Raji (cell line): Measurements from ENCODE around the gene GATAD1.

Source experiments
- POLR2A ChIP-seq: IDR thresholded peaks from 2 replicates; pipeline ENCODE4 v1.6.1; 2011; ENCODE audit warnings: low read depth, low read length, control low read depth; ENCODE audit not compliant: insufficient read depth

GATAD1 gene, protein sequence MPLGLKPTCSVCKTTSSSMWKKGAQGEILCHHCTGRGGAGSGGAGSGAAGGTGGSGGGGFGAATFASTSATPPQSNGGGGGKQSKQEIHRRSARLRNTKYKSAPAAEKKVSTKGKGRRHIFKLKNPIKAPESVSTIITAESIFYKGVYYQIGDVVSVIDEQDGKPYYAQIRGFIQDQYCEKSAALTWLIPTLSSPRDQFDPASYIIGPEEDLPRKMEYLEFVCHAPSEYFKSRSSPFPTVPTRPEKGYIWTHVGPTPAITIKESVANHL

DNA sequence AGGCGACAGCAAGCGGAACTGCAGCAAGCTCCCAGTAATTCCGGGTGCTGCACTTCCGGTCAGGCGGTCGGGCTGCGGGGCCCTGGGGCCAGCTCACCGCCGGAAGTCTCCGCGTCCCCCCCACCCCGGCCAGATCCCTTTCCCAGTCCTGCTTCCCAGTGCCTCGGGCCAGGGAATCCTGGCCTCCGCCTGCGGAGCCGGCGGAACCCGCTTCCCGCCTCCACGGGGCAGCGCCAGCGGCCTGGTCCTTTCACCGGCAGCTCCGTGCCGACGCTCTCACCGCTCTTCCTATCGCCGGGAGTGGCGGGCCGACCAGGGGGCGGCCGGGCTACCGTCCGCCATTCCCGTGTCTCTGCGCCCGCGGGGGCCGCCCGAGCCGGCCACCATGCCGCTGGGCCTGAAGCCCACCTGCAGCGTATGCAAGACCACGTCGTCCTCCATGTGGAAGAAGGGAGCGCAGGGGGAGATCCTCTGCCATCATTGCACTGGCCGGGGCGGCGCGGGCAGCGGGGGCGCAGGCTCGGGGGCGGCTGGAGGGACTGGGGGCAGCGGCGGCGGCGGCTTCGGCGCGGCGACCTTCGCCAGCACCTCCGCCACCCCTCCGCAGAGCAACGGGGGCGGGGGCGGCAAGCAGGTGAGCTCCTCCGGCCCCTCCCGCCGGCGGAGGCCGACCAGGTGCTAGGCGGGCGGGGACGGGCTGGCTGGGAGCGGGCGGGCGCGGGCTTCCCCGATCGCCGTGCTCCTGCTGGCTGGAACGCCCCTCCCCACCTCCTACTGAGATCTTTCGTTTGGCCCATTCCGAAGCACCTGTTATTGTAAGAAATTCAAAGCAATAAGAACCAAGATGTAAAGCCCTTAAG, at the start of gene GATAD1:
Gene GATAD1, plus strand, starts transcription at position 138 of the 860 bp plus-strand sequence. Its CDS starts 248 bp downstream, at position 386.
- peak; percentile 73 for TF ChIP-seq POLR2A

DNA sequence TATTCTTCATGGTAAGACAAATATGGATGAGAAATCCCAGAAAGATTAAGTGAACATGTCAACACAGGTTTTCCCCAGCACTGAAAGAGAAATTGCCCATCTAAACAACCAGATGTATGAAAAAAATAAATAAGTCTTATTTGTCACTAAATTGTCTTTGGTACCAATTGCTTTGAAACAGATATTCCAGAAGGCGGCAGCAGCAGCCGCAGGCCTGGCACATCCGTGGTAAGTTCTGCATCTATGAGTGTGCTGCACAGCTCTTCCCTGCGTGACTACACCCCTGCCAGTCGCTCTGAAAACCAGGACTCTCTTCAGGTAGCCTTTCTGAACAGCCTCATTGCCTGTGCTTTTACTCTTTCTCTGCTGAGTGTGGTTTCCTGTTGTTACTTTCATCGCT, 49.7 kb upstream of the GATAD1 start:
- no peak for TF ChIP-seq POLR2A

DNA sequence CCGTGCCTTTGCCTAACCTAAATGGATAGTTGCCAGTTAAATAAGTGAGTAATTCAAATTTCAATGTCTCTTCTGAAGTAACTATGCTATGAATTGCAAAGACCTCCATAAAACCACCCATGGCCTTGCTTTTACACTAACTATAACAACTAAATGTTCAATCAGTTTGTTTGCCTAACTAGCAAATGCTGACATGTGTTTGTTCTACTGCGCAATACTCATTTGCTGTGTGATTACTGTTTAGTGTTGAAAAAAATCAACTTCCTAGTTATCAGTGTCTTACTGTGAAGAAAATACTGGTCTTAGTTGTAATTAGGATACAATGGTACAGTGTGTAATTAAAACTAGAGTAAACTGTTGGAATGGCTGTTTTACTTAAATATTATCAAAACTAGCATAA, 47.3 kb upstream of the GATAD1 start:
- no peak for TF ChIP-seq POLR2A

DNA sequence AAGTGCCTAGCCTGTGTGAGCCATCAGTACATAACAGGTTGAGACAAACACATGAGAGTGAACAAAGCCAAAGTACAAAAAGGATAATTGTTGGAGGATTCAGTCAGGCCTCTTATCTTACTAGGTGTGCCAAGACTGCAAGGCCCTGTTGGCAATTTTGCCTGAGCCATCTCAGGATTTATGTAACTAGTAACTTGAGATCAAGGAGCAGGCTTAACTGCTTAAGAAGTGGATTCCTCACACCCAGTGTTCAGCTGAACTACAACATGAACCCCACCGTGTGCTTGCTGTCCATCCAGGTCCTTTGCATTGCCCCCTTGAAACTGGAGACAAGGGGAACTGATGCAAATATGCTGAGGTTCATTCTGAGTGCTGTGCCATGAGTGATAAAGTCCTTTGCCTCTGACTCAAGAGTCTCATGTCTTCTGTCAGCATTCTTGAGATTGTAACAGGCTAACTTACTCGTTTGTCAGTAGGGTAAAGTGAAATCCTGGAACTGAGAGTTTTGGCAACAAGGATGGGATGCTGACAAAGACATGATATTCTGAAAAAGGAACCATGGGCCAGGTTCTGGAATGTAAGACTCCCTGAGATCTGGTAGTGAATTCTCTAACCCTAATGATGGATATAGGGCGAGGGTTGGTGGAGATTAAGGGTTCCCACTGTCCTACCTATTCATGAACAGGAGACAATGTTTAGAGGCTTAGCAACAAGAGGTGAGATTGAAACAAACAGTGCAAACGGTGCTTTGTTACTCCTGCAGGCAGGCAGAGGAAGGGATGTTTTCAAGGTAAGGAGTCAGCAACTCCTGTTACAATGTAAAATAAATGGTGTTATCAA, 44.1 kb upstream of the GATAD1 start:
- no peak for TF ChIP-seq POLR2A

DNA sequence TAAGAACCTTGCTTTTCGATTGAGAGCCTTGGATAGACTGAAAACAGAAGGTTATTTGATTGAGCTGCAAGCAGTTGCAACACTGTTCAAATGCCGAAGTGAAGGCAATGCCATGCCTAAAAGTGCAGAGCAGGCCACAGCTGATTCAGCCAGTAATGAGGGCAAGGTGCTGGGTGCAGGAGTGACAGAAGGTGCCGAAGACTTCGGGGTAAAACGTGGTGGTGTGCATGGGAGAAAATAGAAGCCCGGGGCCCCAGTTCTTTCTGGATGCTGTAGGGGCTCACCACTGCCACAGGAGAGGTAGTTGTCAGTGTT, 43.6 kb upstream of the GATAD1 start:
- no peak for TF ChIP-seq POLR2A

DNA sequence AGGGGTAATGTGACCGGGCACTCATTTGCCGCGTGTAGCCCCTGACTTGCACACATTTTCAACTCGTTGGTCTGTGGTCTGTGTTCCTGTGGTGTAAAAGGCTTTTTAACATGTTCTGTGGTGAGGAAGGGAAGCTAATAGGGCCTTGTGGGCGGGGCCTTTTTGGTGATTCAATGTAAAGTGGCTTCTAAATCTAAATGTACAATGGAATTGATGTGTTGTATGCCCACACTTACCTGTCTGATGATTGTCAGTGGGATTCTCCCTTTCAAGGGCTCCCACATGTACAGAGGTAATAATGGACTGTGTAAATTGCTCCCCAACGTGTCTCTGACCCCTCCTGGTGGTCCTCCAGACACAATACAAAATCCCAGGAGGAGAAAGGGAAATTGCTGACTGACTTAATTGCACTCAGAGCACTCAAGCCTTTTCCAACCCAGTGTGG, 43.1 kb upstream of the GATAD1 start:
- no peak for TF ChIP-seq POLR2A

DNA sequence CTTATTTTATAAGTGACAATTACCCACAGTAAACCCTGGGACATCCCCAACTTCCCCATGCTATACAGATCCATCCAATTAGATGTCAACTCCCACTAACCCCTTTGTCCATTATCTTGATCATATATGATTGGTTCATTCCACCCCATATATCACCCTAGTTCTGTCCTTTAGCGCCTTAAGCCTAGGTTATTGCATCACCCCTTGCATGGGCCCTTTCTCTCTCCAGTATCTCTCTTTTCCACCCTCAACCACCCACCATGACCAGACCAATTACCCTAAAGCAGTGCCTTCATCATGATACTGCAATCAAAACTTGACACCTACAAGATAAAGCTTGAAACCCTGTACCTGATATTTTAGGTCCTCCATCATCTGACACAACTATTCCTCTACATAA, 37.9 kb upstream of the GATAD1 start:
- TF ChIP-seq POLR2A = no peak

DNA sequence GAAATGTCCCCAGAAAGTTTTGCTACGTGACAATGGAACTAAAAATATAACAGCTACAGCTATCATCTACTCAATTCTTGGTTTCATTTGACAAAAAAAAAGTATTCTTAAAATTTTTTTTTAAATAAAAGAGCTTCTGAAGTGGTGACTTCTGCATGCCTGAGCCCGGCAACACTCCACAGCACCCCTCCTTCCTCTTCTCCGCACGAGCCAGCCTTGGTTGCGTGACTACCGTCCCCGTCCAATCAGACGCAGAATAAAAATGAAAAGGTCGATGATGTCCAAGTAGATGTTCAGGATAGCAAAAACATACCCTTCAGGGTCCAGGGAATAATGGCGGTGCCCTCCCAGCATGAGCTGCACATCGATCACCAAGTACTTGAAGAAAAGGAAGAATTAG, 34.5 kb upstream of the GATAD1 start:
- no peak for TF ChIP-seq POLR2A

DNA sequence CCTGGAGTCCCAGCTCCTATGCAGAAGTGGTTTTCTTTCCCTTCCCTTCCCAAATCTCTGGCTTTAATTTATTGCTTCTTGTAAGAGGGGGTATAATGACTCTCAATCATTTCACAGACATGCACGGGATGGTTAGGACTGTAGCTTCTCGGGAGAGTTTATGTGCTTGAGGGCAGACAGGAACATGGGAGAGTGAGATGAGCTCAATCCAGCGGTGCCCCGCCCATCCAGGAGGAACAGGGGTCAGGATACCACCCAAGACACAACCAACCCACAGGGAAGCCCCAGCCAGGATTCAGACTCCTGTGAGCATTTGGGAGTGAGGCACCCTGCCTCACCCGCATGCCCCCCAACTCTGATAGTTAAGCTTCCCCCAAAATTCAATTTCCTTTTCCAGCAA, 33.7 kb upstream of the GATAD1 start:
- TF ChIP-seq POLR2A = no peak

DNA sequence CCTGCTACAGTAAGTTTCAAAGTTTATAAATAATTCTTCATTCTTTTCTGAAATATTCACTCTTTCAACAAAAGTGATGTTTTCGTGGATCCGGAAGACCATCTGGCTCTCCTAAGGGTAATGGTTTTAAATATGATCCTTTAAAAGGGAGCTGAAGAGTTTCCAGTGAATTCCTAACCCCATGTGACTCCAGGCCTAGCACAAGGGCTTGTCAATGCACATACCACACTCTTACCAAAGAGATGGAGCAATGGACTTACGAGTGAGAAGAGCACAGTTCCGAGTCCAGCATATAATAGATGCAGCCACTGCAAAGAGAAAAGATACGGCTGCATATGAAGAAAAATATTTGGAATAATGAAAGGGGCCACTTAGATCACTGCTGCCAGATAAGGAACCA, 32.1 kb upstream of the GATAD1 start:
- no peak for TF ChIP-seq POLR2A

DNA sequence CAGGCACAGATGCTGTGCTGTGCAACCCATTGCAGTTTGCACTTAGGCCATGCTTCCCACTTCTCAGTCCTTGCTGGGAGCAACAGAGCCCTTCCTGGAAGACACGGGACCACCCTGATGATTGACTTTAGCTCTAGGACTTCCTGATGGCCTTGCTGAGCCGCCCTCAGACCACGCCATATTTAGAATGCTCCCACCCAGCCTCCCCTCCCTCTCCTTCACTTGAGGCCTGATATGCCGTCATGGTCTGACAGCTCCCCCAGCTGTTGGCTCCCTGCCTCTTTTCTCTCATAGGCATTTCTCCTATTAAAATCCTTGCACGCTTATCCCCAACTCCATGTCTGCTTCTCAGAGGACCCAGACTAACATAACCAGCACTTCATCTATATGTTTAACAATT, 29.4 kb upstream of the GATAD1 start:
- no peak for TF ChIP-seq POLR2A

DNA sequence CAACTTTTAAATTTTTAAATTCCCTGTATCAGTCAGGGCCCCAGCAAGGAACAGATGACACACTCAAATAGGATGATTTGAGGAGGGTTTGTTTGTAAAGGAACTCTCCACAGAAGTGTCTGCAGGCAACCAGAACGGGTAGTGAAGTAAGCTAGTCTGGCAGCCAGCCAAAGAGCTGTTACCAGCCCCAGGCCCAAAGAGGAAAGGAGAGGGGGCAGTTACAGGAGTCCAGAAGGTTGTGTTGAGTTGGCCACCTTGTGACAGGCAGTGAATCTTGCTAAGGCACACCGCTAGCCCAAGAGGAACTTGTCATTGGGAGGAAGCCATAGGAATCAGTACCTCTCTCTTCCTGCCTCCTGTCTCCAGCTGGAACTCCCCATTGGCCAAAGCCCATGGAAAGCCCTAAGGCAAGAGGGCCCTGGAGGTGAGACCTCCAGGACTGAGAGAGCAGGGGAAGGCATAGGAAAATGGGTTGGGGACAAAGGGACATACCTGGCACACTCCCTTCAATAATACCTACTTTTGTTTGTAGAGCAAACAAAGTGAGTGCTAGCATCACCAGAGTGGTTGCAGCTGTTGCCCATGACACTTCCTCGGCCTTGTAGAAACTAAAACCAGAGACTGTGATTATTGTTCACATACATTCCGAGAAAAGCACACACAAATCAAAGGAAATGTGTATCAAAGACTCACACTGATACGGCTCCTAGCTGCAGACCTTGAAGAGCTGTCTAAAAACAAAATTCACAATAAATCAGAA, 25.4 kb upstream of the GATAD1 start:
- TF ChIP-seq POLR2A = no peak

DNA sequence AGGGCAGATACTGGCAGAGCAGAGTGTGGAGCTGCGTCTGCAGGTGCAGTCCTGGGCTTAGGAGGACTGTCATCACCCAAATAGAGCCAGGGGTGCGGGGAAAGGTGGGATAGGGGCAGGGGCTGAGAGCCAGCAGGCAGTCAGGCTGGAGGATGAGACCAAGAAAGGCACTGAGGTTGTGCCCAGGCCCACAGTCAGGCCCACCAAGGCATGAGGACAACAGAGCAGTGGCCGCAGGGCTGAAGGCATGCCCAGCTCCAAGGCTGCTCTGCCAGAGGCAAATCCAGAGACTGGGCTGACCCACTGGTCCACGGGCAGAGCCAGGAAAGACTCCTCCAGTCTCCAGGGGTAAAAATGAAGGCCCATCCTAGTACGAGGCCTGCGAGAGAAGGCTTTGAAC, 24.4 kb upstream of the GATAD1 start:
- TF ChIP-seq POLR2A = no peak

DNA sequence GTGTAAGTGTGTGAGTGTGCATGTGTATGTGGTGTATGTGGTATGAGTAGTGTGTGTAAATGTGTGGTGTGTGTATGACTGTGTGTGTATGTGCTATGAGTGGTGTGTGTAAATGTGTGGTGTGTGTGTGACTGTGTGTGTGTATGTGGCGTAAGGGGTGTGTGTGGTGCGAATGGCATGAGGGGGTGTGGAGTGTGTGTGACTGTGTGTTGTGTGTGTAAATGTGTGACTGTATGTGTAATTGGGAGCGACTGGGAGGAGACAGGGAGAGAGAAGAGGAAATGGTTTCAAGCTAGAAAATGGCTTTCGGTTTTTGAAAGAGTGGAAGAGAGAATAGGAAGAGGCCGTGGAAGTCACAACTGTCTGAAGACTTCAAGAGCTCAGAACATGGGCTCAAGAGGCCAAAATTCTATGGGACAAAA, 23.6 kb upstream of the GATAD1 start:
- no peak for TF ChIP-seq POLR2A

DNA sequence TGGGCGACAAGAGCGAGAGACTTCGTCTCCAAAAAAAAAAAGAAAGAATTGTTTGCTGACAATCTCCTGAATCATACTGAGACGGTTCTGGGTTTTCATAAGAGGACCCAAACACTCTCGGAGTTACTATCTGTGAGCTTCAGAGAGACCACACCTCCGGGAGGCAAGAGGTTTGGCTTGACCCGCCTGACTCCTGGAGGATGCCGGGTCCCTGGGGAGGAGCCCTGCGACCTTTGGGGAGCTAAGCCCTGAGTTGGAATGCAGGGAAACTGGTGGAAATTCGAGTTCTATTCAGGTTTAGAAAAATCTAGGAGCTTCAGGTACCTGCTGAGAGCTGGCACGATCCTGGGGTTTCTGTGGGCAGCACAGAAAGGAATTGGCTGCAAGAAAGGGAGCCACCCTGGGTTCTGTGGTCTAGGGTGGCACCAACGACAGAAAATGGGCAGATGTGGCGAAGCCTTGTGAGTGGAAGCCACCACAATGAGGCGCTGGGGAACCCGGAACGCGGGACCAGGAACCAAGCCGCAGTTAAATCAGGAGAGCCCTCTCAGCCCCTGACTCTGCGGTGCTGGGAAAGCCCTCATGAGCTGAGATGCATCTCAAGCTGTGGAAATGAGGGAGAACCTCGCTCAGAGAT, 21.9 kb upstream of the GATAD1 start:
- no peak for TF ChIP-seq POLR2A

DNA sequence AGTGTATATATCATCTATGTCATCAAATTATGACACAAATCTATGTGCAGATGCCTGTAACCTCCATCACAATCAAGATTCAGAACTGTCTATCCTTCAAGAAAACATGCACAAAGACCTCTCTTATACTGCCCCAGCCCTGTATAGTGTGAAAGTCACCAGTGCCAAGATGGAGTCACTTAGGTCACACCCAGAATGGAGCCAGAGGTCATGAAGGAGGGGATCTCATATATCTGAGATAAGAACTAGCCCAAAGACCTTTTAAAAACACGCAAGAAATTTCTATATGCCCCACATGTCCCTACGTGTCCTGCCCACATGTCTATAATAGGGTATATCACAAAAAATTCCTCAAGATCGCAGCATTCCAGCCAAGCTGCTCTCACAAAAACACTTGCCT, 20.1 kb upstream of the GATAD1 start:
- no peak for TF ChIP-seq POLR2A
